Activated CD8-positive, alpha-beta memory T cell treated with anti-CD3 and anti-CD28 coated beads for 24 hours (primary cell): ENCODE data around the gene SNAI1.
"Not testable (repeated sequence)": the region's sequence is repeated elsewhere in the genome, so short reads cannot be mapped to it uniquely, and the experiment has no call there.

Source experiments
- DNase-seq: peaks from one replicate; pipeline ENCODE4 v3.0.0-alpha.2; 2020

Gene SNAI1

GRCh38 chr20:49987015-49987867, 4.5 kb downstream of the SNAI1 start:
- DNase-seq: no peak

DNA sequence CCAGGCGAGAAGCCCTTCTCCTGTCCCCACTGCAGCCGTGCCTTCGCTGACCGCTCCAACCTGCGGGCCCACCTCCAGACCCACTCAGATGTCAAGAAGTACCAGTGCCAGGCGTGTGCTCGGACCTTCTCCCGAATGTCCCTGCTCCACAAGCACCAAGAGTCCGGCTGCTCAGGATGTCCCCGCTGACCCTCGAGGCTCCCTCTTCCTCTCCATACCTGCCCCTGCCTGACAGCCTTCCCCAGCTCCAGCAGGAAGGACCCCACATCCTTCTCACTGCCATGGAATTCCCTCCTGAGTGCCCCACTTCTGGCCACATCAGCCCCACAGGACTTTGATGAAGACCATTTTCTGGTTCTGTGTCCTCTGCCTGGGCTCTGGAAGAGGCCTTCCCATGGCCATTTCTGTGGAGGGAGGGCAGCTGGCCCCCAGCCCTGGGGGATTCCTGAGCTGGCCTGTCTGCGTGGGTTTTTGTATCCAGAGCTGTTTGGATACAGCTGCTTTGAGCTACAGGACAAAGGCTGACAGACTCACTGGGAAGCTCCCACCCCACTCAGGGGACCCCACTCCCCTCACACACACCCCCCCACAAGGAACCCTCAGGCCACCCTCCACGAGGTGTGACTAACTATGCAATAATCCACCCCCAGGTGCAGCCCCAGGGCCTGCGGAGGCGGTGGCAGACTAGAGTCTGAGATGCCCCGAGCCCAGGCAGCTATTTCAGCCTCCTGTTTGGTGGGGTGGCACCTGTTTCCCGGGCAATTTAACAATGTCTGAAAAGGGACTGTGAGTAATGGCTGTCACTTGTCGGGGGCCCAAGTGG, 5.3 kb downstream of the SNAI1 start:
- no peak for DNase-seq

- DNase-seq: no peak
These were observed 6.7 kb downstream of the SNAI1 start for GRCh38 chr20:49989234-49990065.

- no peak for DNase-seq
These were observed 7.5 kb downstream of the SNAI1 start for GRCh38 chr20:49990271-49990720.

- DNase-seq: no peak
These were observed 10.5 kb downstream of the SNAI1 start for GRCh38 chr20:49993301-49993751.

- no peak for DNase-seq
These were observed 12.8 kb downstream of the SNAI1 start for GRCh38 chr20:49995586-49995985.

- not testable (repeated sequence) for DNase-seq
These were observed 15.9 kb downstream of the SNAI1 start for GRCh38 chr20:49998478-49999188.

GRCh38 chr20:49999329-49999728, 16.5 kb downstream of the SNAI1 start:
- DNase-seq: no peak

DNA sequence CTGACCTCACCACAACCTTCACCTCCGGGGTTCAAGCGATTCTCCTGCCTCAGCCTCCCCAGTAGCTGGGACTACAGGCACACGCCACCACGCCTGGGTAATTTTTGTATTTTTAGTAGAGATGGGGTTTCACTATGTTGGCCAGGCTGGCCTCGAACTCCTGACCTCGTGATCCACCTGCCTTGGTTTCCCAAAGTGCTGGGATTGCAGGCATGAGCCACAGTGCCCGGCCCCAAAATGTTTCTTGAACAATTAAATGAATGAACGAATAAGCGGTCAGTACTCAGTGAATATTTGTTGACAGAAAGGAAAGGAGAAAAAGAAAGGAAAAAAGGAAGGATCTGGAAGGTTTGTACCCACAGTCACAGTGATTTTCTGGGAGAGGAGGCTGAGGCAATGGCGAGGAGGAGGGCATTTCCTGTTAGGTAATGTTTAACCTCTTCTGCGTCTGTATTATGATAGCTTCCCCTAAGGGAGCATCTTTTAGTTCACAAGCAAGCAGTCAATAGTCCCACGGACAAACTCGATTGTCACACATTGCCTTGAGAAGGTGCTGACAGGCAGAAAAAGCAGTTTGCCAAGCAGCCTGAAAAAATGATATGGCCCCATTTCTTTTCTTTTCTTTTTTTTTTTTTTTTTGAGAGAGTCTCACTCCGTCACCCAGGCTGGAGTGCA, 17.9 kb downstream of the SNAI1 start:
- DNase-seq: not testable (repeated sequence)

DNA sequence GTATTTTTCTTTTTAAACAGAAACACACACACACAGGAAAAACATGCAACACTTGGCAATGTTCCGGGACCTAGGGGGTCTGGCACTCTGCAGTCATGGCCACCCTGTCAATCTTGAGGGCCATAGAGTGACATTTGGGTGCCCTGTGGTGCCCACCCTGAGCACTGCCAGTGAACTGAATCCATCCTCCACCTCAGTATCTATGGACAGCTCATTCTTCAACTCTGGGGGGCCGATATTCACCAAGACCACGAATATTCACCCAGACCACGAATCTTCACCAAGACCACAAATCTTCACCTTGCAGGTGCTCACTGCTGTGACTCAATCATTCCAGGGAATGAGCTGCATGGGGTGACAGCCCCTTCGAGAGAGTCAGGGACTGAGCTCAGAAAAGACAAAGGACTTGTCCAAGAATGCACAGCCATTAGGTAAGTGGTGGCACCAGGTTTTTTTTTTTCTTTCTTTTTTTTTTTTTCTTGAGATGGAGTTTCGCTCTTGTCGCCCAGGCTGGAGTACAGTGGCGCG, 19.1 kb downstream of the SNAI1 start:
- DNase-seq: no peak

DNA sequence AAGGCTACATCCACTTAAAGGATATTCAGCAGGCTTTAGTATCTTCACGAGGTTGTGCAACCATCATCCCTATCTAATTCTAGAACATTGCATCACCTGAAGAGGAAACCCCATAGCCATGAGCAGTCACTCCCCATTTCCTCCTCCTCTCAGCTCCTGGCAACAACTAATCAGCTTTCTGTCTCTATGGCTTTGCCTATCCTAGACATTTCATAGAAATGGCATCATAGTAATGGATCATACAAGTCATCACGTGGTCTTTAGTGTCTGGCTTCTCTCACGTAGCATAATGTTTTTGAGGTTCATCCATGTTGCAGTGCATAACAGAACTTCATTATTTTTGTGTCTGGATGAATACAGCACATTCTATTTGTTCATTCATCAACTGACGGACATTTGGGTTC, 20.5 kb downstream of the SNAI1 start:
- no peak for DNase-seq

DNA sequence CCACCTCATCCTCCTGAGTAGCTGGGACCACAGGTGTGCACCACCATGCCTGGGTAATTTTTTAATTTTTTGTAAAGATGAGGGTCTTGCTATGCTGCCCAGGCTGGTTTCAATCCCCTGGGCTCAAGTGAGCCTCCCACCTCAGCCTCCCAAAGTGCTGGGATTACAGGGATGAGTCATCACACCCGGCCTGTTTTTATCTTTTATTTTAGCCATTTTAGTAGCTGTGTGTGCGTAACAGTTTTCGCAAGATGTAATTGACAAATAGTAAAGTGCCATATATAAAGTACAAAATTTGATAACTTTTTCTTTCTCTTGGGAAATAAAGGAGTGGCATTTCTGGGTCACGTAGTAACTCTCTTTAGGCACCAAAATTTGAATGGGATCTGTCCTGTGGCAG, 21.4 kb downstream of the SNAI1 start:
- no peak for DNase-seq

DNA sequence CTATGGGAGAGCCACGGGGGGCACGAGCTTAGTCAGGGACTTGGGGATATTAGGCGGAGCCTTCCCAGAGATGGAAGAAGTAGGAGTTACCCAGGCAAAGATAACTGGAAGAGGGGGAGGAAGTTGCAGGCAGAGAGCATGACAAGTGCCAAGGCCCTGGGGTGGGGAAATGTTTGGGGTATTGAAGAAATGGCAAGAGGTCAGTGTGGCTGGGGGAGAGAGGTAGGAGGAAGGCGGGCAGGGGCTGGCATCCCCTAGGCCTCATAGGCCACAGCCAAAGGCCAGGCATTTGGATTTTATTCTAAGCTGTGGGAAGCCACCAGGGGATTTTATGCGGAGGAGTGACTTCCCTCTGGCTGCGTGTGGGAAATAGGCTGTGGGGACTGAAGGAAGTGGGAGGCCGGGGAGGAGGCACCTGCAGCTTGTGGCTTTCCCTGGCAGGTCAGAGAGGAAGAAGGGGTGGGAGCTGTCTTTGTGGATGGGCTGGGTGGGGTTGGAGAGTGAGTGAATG, 22.7 kb downstream of the SNAI1 start:
- DNase-seq: no peak

GRCh38 chr20:50007369-50007768, 24.6 kb downstream of the SNAI1 start:
- DNase-seq: no peak

DNA sequence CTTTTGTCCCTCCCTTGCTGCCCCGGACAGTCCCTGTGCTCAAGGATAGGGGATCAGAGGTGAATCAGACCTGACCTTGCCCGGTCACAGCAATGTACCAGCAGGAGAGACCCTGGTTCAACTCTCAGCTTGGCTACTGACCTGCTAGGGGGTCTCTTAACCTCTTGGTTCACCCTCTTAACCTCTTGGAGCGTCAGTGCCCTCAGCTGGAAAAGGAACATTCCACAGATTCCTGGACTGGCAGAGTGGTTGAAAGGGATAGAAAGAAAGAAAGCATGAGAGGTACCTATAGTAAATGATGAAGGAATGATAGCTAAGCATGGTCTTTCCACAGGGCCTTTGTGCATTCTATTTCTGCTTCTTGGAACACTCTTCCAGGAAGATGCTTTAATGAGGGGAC, 25.2 kb downstream of the SNAI1 start:
- DNase-seq: no peak

DNA sequence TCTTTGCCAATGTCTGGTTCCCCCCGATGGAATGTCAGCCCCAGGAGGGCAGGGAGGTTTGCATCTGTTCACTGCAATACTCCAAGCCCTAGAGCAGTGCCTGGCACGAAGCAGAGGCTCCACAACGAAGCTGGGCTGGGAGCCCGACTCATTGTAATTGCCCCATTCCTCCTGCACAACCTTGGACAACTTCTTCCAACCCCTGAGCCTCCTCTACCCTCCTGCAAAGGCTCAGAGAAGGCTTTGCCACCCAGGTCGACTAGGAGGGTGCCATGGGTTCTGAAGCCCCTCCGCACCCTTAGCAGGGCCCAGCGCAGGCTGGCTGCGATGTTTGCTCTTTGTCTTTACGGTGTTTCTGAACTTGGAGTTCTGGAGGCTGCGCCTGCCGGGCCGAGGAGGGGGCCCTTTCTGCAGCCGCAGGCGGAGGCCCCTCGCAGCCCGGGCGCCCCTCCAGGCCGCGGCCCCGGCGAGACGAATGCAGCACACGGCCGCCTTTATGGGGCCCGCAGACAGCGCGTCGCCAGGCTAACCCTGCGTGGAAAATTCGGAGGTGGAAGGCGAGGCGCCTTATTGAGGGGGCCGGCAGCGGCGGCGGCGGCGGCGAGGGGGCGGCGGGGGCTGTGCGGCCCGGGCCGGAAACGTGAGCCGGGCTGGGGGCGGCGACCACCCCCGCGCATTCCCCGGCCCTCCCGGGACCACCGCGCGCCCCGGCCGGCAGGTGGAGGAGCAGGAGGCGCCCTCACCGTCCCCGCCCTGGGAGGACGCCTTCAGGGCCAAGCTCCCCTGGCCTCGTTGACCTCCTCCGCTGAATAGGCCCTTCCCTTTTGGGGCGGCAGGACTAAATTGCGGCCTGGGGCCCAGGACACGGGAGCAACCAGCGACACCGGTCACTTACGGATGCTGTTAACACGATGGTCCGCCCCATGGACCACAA, 27.0 kb downstream of the SNAI1 start:
- no peak for DNase-seq

DNA sequence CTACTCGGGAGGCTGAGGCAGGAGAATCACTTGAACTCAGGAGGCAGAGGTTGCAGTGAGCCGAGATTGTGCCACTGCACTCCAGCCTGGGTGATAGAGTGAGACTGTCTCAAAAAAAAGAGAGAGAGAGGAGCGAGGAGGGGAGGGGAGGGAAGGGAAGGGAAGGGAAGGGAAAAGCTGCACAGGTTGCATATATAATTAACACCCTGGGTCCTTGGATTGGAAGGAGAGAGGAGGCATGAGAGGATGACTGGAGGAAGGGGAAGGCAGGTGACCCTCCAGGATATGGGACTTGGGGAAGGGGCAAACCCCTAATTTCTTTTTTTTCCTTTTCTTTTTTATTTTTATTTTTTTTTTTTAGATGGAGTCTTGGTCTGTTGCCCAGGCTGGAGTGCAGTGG, 28.8 kb downstream of the SNAI1 start:
- not testable (repeated sequence) for DNase-seq

DNA sequence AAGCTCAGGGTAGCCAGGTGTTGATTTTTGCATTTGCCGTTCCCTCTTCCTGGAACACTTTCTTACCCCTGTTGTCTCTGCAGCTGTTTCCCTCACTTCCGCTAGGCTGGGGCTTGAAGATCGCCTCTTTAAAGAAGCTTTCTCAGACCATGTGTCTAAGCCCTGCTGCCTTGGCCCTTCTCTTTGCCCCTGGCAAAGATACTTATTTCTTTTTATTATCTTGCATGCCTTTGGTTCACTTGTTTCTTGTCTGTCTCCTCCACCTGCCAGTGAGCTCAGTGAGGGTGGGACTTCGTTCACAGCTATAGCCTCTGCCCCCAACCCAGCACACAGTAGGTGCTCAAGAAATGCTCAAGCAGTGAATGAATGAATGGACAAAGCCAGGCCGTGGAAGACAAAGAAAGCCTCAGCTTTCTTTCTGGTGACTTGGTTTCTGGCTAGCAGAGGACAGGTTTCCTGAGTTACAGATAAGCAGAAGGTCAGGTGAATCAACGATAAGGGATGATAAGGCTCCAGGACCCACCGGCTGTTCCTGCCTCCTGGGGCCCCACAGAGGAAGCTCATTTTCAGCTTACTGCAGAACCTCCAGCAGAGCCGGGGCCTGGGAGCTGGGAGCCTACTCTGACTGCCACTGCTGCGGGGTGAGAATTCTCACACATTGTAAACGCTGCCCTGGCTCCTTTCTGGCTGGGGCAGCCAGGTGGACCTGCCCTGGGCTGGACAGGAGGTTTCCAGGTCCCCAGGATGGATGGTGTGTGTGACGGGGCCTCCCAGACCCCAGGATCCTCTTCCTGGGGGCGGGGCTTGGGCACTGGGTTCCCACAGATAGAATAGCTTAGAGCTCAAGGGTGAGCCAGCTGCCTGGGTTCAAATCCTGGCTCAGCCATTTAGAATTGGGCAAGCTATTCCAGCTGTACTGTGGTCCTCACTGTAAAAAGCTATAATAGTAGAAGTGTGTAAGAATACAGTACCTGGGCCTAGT, 29.8 kb downstream of the SNAI1 start:
- DNase-seq: no peak

GRCh38 chr20:50013976-50014375, 31.2 kb downstream of the SNAI1 start:
- DNase-seq: no peak
